Measurements from ENCODE around the gene RPS27.

RPS27 gene

GRCh38 chr1:153958111-153958960, 32.2 kb upstream of the RPS27 start, which contains the start of gene CRTC2:
CRTC2 (minus strand) TSS chr1:153958612; CDS start chr1:153958497, 115 bp downstream.
- WGBS = 1% methylated on average over 71 of the region's 75 CpGs
- peak within 1 kb of the TSS; percentile 81 for H4K91ac ChIP-seq (ENCODE audit: low read length)
- H3K9me3 ChIP-seq (ENCODE audit: control insufficient read depth, low read length) = no peaks in the 10 kb centered on the region
- H3K9ac ChIP-seq (ENCODE audit: low read length) = peak within 1 kb of the TSS; percentile 96
- H3K18ac ChIP-seq (ENCODE audit: low read depth in 1 of 2, low read length in 2 of 2) = peak within 1 kb of the TSS; percentile 62 to 98
- H2BK120ac ChIP-seq (ENCODE audit: low read depth, low read length) = no peak within 1 kb of the TSS
- H3K27ac ChIP-seq (ENCODE audit: low read length, poor library complexity, severe bottlenecking) = peak within 1 kb of the TSS; percentile 89
- H3K4me3 ChIP-seq (ENCODE audit: insufficient read depth in 1 of 2, low read depth in 1 of 2, low read length in 2 of 2) = peak within 1 kb of the TSS; percentile 88 to 94
- peak within 1 kb of the TSS; percentile 68 for H2BK15ac ChIP-seq (ENCODE audit: low read depth, poor library complexity, severe bottlenecking)
- H3K36me3 ChIP-seq (ENCODE audit: control insufficient read depth in 1 of 2, insufficient read depth in 2 of 2, low read depth in 1 of 2, low read length in 2 of 2) = peaks cover 30 to 39% of the 10 kb centered on the region in 2 experiments
- H2AFZ ChIP-seq (ENCODE audit: low read depth, low read length) = peak within 1 kb of the TSS; percentile 67
- H2AK5ac ChIP-seq (ENCODE audit: low read length, severe bottlenecking) = no peak within 1 kb of the TSS
- H3K23ac ChIP-seq (ENCODE audit: low read length in 2 of 2) = peak within 1 kb of the TSS in 1 of 2 experiments; percentile 60
- peak within 1 kb of the TSS; percentile 74 for H4K8ac ChIP-seq (ENCODE audit: low read length)
- peak within 1 kb of the TSS; percentile 82 for H3K4me2 ChIP-seq (ENCODE audit: low read length, poor library complexity, severe bottlenecking)
- peaks cover 19% of the 10 kb centered on the region for H3K79me1 ChIP-seq (replicated peaks; ENCODE audit: low read length, poor library complexity, severe bottlenecking)
- peak within 1 kb of the TSS; percentile 49 for H2BK5ac ChIP-seq (ENCODE audit: low read depth, low read length, poor library complexity, severe bottlenecking)
- H3K14ac ChIP-seq (ENCODE audit: low read length in 2 of 2) = peak within 1 kb of the TSS in 1 of 2 experiments; percentile 97
- H3K4me1 ChIP-seq (ENCODE audit: control insufficient read depth, insufficient read depth, low read depth, low read length) = peaks cover 22% of the 10 kb centered on the region
- peak; percentile 99 for DNase-seq
- no peaks in the 10 kb centered on the region for H3K27me3 ChIP-seq (ENCODE audit: control insufficient read depth in 1 of 2, insufficient read depth in 1 of 2, low read length in 2 of 2)
- peak within 1 kb of the TSS in 1 of 2 experiments; percentile 92 for H3K4ac ChIP-seq (ENCODE audit: low read depth in 1 of 2, low read length in 2 of 2)
- peak within 1 kb of the TSS; percentile 4 to 23 for H2BK12ac ChIP-seq (ENCODE audit: low read length in 2 of 2)

DNA sequence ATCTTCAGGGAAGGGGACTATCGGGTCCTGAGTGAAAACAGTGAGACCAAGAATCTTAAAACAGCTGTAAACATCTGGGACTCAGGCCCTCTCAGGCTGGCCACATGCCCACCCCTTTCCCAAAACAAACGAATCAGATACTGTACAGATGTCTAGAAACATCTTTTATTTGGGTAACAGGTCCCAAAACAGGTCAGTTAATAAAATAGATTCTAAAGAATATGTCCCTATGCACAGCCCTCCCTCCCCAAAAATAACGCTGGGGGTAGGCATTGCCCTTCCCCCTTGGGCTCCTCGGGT, 31.7 kb upstream of the RPS27 start:
- Histone ChIP-seq H3K4me3 (ENCODE audit: insufficient read depth in 1 of 2, low read depth in 1 of 2, low read length in 2 of 2) (peak overlapping the region in 1 of 2 experiments; percentile 63), H3K9ac (ENCODE audit: low read length) (peak overlapping the region; percentile 96), H3K27me3 (ENCODE audit: control insufficient read depth in 1 of 2, insufficient read depth in 1 of 2, low read length in 2 of 2) (no peaks in the 10 kb centered on the region), H2BK15ac (ENCODE audit: low read depth, poor library complexity, severe bottlenecking) (no peak overlapping the region), H3K14ac (ENCODE audit: low read length in 2 of 2) (no peak overlapping the region), H2AFZ (ENCODE audit: low read depth, low read length) (no peak overlapping the region), H3K27ac (ENCODE audit: low read length, poor library complexity, severe bottlenecking) (no peak overlapping the region), H3K9me3 (ENCODE audit: control insufficient read depth, low read length) (no peaks in the 10 kb centered on the region), H3K4me1 (ENCODE audit: control insufficient read depth, insufficient read depth, low read depth, low read length) (peaks cover 21% of the 10 kb centered on the region), H4K91ac (ENCODE audit: low read length) (no peak overlapping the region), H2AK5ac (ENCODE audit: low read length, severe bottlenecking) (no peak overlapping the region), H2BK5ac (ENCODE audit: low read depth, low read length, poor library complexity, severe bottlenecking) (no peak overlapping the region), H3K36me3 (ENCODE audit: control insufficient read depth in 1 of 2, insufficient read depth in 2 of 2, low read depth in 1 of 2, low read length in 2 of 2) (peaks cover 26 to 33% of the 10 kb centered on the region in 2 experiments), H3K23ac (ENCODE audit: low read length in 2 of 2) (no peak overlapping the region), H3K4me2 (ENCODE audit: low read length, poor library complexity, severe bottlenecking) (peak overlapping the region; percentile 42), H3K18ac (ENCODE audit: low read depth in 1 of 2, low read length in 2 of 2) (no peak overlapping the region), H4K8ac (ENCODE audit: low read length) (no peak overlapping the region), H3K79me1 (replicated peaks; ENCODE audit: low read length, poor library complexity, severe bottlenecking) (peaks cover 17% of the 10 kb centered on the region), H2BK120ac (ENCODE audit: low read depth, low read length) (no peak overlapping the region), H3K4ac (ENCODE audit: low read depth in 1 of 2, low read length in 2 of 2) (peak overlapping the region in 1 of 2 experiments; percentile 5), H2BK12ac (ENCODE audit: low read length in 2 of 2) (no peak overlapping the region)
- WGBS = 69% methylated on average over 2 of the region's 4 CpGs
- DNase-seq = no peak

- peaks cover 23 to 28% of the 10 kb centered on the region in 2 experiments for H3K36me3 ChIP-seq (ENCODE audit: control insufficient read depth in 1 of 2, insufficient read depth in 2 of 2, low read depth in 1 of 2, low read length in 2 of 2)
- no peaks in the 10 kb centered on the region for H3K9me3 ChIP-seq (ENCODE audit: control insufficient read depth, low read length)
- no peak overlapping the region for H3K27ac ChIP-seq (ENCODE audit: low read length, poor library complexity, severe bottlenecking)
- peak overlapping the region; percentile 96 for H3K9ac ChIP-seq (ENCODE audit: low read length)
- no peak overlapping the region for H2BK120ac ChIP-seq (ENCODE audit: low read depth, low read length)
- WGBS = 96% methylated on average over 3 of the region's 3 CpGs
- H2BK15ac ChIP-seq (ENCODE audit: low read depth, poor library complexity, severe bottlenecking) = peak overlapping the region; percentile 6
- H2AK5ac ChIP-seq (ENCODE audit: low read length, severe bottlenecking) = no peak overlapping the region
- no peak overlapping the region for H2BK12ac ChIP-seq (ENCODE audit: low read length in 2 of 2)
- H3K79me1 ChIP-seq (replicated peaks; ENCODE audit: low read length, poor library complexity, severe bottlenecking) = peaks cover 13% of the 10 kb centered on the region
- H4K91ac ChIP-seq (ENCODE audit: low read length) = no peak overlapping the region
- no peaks in the 10 kb centered on the region for H3K27me3 ChIP-seq (ENCODE audit: control insufficient read depth in 1 of 2, insufficient read depth in 1 of 2, low read length in 2 of 2)
- H2AFZ ChIP-seq (ENCODE audit: low read depth, low read length) = no peak overlapping the region
- H3K14ac ChIP-seq (ENCODE audit: low read length in 2 of 2) = no peak overlapping the region
- H3K4me3 ChIP-seq (ENCODE audit: insufficient read depth in 1 of 2, low read depth in 1 of 2, low read length in 2 of 2) = no peak overlapping the region
- no peak for DNase-seq
- H2BK5ac ChIP-seq (ENCODE audit: low read depth, low read length, poor library complexity, severe bottlenecking) = no peak overlapping the region
- H3K4ac ChIP-seq (ENCODE audit: low read depth in 1 of 2, low read length in 2 of 2) = no peak overlapping the region
- no peak overlapping the region for H4K8ac ChIP-seq (ENCODE audit: low read length)
- H3K23ac ChIP-seq (ENCODE audit: low read length in 2 of 2) = no peak overlapping the region
- no peak overlapping the region for H3K18ac ChIP-seq (ENCODE audit: low read depth in 1 of 2, low read length in 2 of 2)
- no peak overlapping the region for H3K4me2 ChIP-seq (ENCODE audit: low read length, poor library complexity, severe bottlenecking)
- H3K4me1 ChIP-seq (ENCODE audit: control insufficient read depth, insufficient read depth, low read depth, low read length) = peaks cover 21% of the 10 kb centered on the region
These were observed 31.1 kb upstream of the RPS27 start for GRCh38 chr1:153959454-153959853.

GRCh38 chr1:153960206-153960605, 30.4 kb upstream of the RPS27 start:
- Histone ChIP-seq H2BK120ac (ENCODE audit: low read depth, low read length) (no peak overlapping the region), H2BK12ac (ENCODE audit: low read length in 2 of 2) (peak overlapping the region in 1 of 2 experiments; percentile 49), H4K8ac (ENCODE audit: low read length) (no peak overlapping the region), H4K91ac (ENCODE audit: low read length) (no peak overlapping the region), H3K27me3 (ENCODE audit: control insufficient read depth in 1 of 2, insufficient read depth in 1 of 2, low read length in 2 of 2) (no peaks in the 10 kb centered on the region), H3K4ac (ENCODE audit: low read depth in 1 of 2, low read length in 2 of 2) (no peak overlapping the region), H3K4me3 (ENCODE audit: insufficient read depth in 1 of 2, low read depth in 1 of 2, low read length in 2 of 2) (no peak overlapping the region), H3K18ac (ENCODE audit: low read depth in 1 of 2, low read length in 2 of 2) (no peak overlapping the region), H3K9ac (ENCODE audit: low read length) (no peak overlapping the region), H3K27ac (ENCODE audit: low read length, poor library complexity, severe bottlenecking) (no peak overlapping the region), H3K4me2 (ENCODE audit: low read length, poor library complexity, severe bottlenecking) (no peak overlapping the region), H2AK5ac (ENCODE audit: low read length, severe bottlenecking) (no peak overlapping the region), H3K36me3 (ENCODE audit: control insufficient read depth in 1 of 2, insufficient read depth in 2 of 2, low read depth in 1 of 2, low read length in 2 of 2) (peaks cover 16 to 24% of the 10 kb centered on the region in 2 experiments), H3K23ac (ENCODE audit: low read length in 2 of 2) (peak overlapping the region in 1 of 2 experiments; percentile 14), H2BK5ac (ENCODE audit: low read depth, low read length, poor library complexity, severe bottlenecking) (no peak overlapping the region), H3K4me1 (ENCODE audit: control insufficient read depth, insufficient read depth, low read depth, low read length) (peaks cover 21% of the 10 kb centered on the region), H2AFZ (ENCODE audit: low read depth, low read length) (no peak overlapping the region), H3K14ac (ENCODE audit: low read length in 2 of 2) (no peak overlapping the region), H3K9me3 (ENCODE audit: control insufficient read depth, low read length) (no peaks in the 10 kb centered on the region), H2BK15ac (ENCODE audit: low read depth, poor library complexity, severe bottlenecking) (no peak overlapping the region), H3K79me1 (replicated peaks; ENCODE audit: low read length, poor library complexity, severe bottlenecking) (peaks cover 10% of the 10 kb centered on the region)
- no peak for DNase-seq
- WGBS = 98% methylated on average over 11 of the region's 11 CpGs
